Astrocyte of the cerebellum (primary cell): ENCODE measurements around the gene LBH.

ENCODE experiments used
- DNase-seq: peaks from one replicate; pipeline ENCODE4 v3.0.0-alpha.2; 2011; ENCODE audit warnings: low read depth
- H3K4me3 ChIP-seq: 2 replicates; pipeline ENCODE4 v1.5.1; 2011; ENCODE audit warnings: mild to moderate bottlenecking, low read depth, low read length, moderate library complexity
- CTCF ChIP-seq: IDR thresholded peaks from 2 replicates; pipeline ENCODE4 v1.5.1; 2012; ENCODE audit warnings: low read length, low read depth, moderate library complexity, mild to moderate bottlenecking; ENCODE audit errors: missing control alignments
- in situ Hi-C: cut with HindIII; loops from 2 replicates; pipeline ENCODE4 v1.10.0; 2017; ENCODE audit warnings: low sequenced_read_pairs

The LBH gene

GRCh38 chr2:30298302-30298701 is 67.0 kb downstream of the LBH start:
- H3K4me3 ChIP-seq: no peak overlapping the region
- DNase-seq: no peak
- in situ Hi-C loops: no loop called here
- no peak for TF ChIP-seq CTCF

- no peak for TF ChIP-seq CTCF
- H3K4me3 ChIP-seq: no peak overlapping the region
- in situ Hi-C loops: no loop called here
- DNase-seq: no peak
These were observed 68.8 kb downstream of the LBH start for GRCh38 chr2:30300122-30300455.

GRCh38 chr2:30300456-30301221 is 69.3 kb downstream of the LBH start:
- DNase-seq: peak; percentile 38
- no peak overlapping the region for H3K4me3 ChIP-seq
- in situ Hi-C loops: no loop called here
- no peak for TF ChIP-seq CTCF

GRCh38 chr2:30301551-30301950 is 70.2 kb downstream of the LBH start:
- TF ChIP-seq CTCF: no peak
- no peak for DNase-seq
- in situ Hi-C loops: no loop called here
- no peak overlapping the region for H3K4me3 ChIP-seq

- TF ChIP-seq CTCF: no peak
- no peak overlapping the region for H3K4me3 ChIP-seq
- in situ Hi-C loops: no loop called here
- no peak for DNase-seq
These were observed 71.2 kb downstream of the LBH start for GRCh38 chr2:30302566-30302965.

- in situ Hi-C loops: no loop called here
- H3K4me3 ChIP-seq: no peak overlapping the region
- no peak for DNase-seq
- no peak for TF ChIP-seq CTCF
These were observed 71.8 kb downstream of the LBH start for GRCh38 chr2:30303095-30303494.
